Thyroid gland (tissue), 4 donors: ENCODE data around the gene RPL41.
A peak's percentile ranks its signal among the peaks of the same experiment; 100 is the strongest.

Experiments
- CTCF ChIP-seq, 6 experiments: fragments of 200-600 bp in 3 of 6; fragments of 450-650 bp in 3 of 6; sonication (generic) in 3 of 6; IDR thresholded peaks; one replicate each; pipeline ENCODE4 v1.5.1; 2016 to 2019; ENCODE audit warnings: antibody characterized with exemption in 6 of 6, mild to moderate bottlenecking in 2 of 6, inconsistent platforms in 1 of 6, moderate library complexity in 1 of 6
- POLR2A ChIP-seq, 2 donors: fragments of 450-650 bp; IDR thresholded peaks; one replicate each; pipeline ENCODE4 v1.6.1; 2017; ENCODE audit warnings: antibody characterized with exemption in 2 of 2, mild to moderate bottlenecking in 2 of 2, moderate library complexity in 1 of 2

GRCh38 chr12:56084958-56085543 lies 31.4 kb upstream of the RPL41 start:
- TF ChIP-seq POLR2A (IDR thresholded peaks at IDR 0.05) (no peak), CTCF (IDR thresholded peaks at IDR 0.05) (peak in 1 of 6 experiments; percentile 8)
